Small intestine (tissue), 7 donors: ENCODE measurements around the gene RFWD3. TPM values are rescaled to one million over a fixed set of nuclear protein-coding genes. Genes with fewer than 3 reads are reported as not detected.

Source experiments
- DNase-seq, 2 donors: peaks; one replicate each; pipeline versions ENCODE4 v3.0.0 to v3.0.0-alpha.2; 2013
- FAIRE-seq: peaks from 2 replicates; lab custom pipeline; 2012; peaks lifted over from hg19 to GRCh38; lab: Jason Lieb, UNC
- H3K27ac ChIP-seq, 3 donors: one replicate each; pipeline ENCODE4 v1.5.1; 2013; ENCODE audit warnings: low read length in 2 of 3, mild to moderate bottlenecking in 2 of 3, control low read depth in 1 of 3, inconsistent platforms in 1 of 3, low read depth in 1 of 3, moderate library complexity in 1 of 3
- H3K27me3 ChIP-seq, 3 donors: one replicate each; pipeline ENCODE4 v1.6.1; 2013; ENCODE audit warnings: low read length in 3 of 3, inconsistent platforms in 1 of 3; ENCODE audit not compliant: control insufficient read depth in 3 of 3, insufficient read depth in 3 of 3
- H3K36me3 ChIP-seq, 3 donors: one replicate each; pipeline ENCODE4 v1.6.1; 2013; ENCODE audit warnings: low read length in 3 of 3, inconsistent platforms in 1 of 3, low read depth in 1 of 3, mild to moderate bottlenecking in 1 of 3, moderate library complexity in 1 of 3; ENCODE audit not compliant: control insufficient read depth in 3 of 3, insufficient read depth in 2 of 3
- H3K4me1 ChIP-seq, 3 donors: one replicate each; pipeline ENCODE4 v1.6.1; 2013; ENCODE audit warnings: low read length in 2 of 3, inconsistent platforms in 1 of 3, low read depth in 1 of 3, mild to moderate bottlenecking in 1 of 3, moderate library complexity in 1 of 3; ENCODE audit not compliant: control insufficient read depth in 3 of 3, insufficient read depth in 2 of 3
- H3K4me3 ChIP-seq, 3 donors: one replicate each; pipeline ENCODE4 v1.5.1; 2013; ENCODE audit warnings: low read length in 3 of 3, control low read depth in 1 of 3, inconsistent platforms in 1 of 3, low read depth in 1 of 3, mild to moderate bottlenecking in 1 of 3, moderate library complexity in 1 of 3
- H3K9me3 ChIP-seq, 2 donors: one replicate each; pipeline ENCODE4 v1.6.1; 2013; ENCODE audit warnings: low read depth in 1 of 2, low read length in 1 of 2; ENCODE audit not compliant: control insufficient read depth in 2 of 2, insufficient read depth in 1 of 2
- WGBS, 3 donors: extraction: QIAGEN DNeasy Blood & Tissue Kit; methylation state at CpG; one replicate each; pipeline ENCODE4 v1.1.7; 2013; 5-methylcytosine and 5-hydroxymethylcytosine counted together
- polyA plus RNA-seq, 4 donors: library from polyadenylated mRNA; stranded (reverse) in 3 of 4; unstranded in 1 of 4; fragments of 200-250 nt in 3 of 4; fragments of 120-200 nt in 1 of 4; gene quantifications; one replicate each; pipeline versions ENCODE4 v1.2.1 to v1.2.3, GENCODE V29; 2013
- donor health status: healthy with polysubstance abuse.
- donor health status: control.
- donor health status: control.
- donor health status: Bipolar disorder and iron deficiency.
- donor health status: healthy.

Gene RFWD3
- polyA plus RNA-seq, 4 donors = 5.8 to 19.4 (median 11.1) TPM

- H3K27ac ChIP-seq = peak within 1 kb of the TSS; percentile 25 to 94 (median 57)
- peak; percentile 71 to 76 for DNase-seq
- FAIRE-seq = no peak
Measured at GRCh38 chr16:74700438-74701225, 34.0 kb upstream of the RFWD3 start, which contains the start of gene MLKL. MLKL (minus strand) TSS chr16:74700862; CDS start chr16:74695757, 5,105 bp downstream.

GRCh38 chr16:74700116-74700437 is 33.4 kb upstream of the RFWD3 start:
- H3K36me3 ChIP-seq = peaks cover 0 to 4% (median 0%) of the 10 kb centered on the region in 3 donors
- FAIRE-seq = no peak
- H3K4me3 ChIP-seq = peak overlapping the region; percentile 68 to 74 (median 69)
- peak overlapping the region; percentile 25 to 94 (median 57) for H3K27ac ChIP-seq
- no peaks in the 10 kb centered on the region for H3K9me3 ChIP-seq
- 2 to 3% (median 2%) methylated on average over 16 of the region's 16 CpGs for WGBS, 3 donors
- H3K27me3 ChIP-seq = no peaks in the 10 kb centered on the region
- peak in 1 of 2 donors; percentile 52 for DNase-seq
- H3K4me1 ChIP-seq = peaks cover 0 to 6% (median 5%) of the 10 kb centered on the region in 3 donors

More at GRCh38 chr16:74700438-74701225, 34.0 kb upstream of the RFWD3 start, which contains the start of gene MLKL:
- WGBS, 3 donors = 0 to 2% (median 0%) methylated on average over 34 to 35 of the region's 35 CpGs
- Histone ChIP-seq H3K9me3 (no peaks in the 10 kb centered on the region), H3K4me1 (peaks cover 0 to 6% (median 5%) of the 10 kb centered on the region in 3 donors), H3K27me3 (no peaks in the 10 kb centered on the region), H3K4me3 (peak within 1 kb of the TSS; percentile 68 to 74 (median 69)), H3K36me3 (no peaks in the 10 kb centered on the region)

- Histone ChIP-seq H3K4me3 (peak overlapping the region in 2 of 3 donors; percentile 68 to 69), H3K27ac (peak overlapping the region in 1 of 3 donors; percentile 58), H3K27me3 (no peaks in the 10 kb centered on the region), H3K4me1 (peaks cover 0 to 6% (median 5%) of the 10 kb centered on the region in 3 donors), H3K9me3 (no peaks in the 10 kb centered on the region), H3K36me3 (peaks cover 0 to 6% (median 0%) of the 10 kb centered on the region in 3 donors)
- no peak for DNase-seq
- 52 to 64% (median 63%) methylated on average over 4 of the region's 4 CpGs for WGBS, 3 donors
- FAIRE-seq = no peak
Measured at GRCh38 chr16:74699666-74700065, 33.0 kb upstream of the RFWD3 start.

DNA sequence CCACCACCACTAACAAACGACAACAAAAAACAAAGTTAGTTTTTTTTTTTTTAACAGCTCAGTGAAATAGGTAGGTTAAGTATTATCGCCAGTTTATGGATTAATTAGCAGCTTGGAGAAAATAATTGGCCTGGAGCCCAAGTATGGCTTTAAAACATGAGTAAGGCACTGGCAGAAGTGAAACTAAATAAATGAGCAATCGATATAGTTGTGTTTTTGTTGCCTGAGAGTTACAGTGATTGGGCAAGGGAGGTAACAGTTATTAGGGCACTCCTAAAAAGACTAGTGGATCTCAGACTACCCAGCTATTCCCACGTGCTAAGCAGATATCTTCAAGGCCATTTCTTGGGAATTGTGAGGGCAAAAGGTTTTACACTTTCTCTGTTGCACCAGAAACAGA is 31.5 kb upstream of the RFWD3 start:
- peaks cover 0 to 6% (median 5%) of the 10 kb centered on the region in 3 donors for H3K4me1 ChIP-seq

GRCh38 chr16:74695450-74696422 is 29.1 kb upstream of the RFWD3 start:
- 49 to 53% (median 53%) methylated on average over 19 of the region's 19 CpGs for WGBS, 3 donors
- no peak for FAIRE-seq
- H3K27ac ChIP-seq = no peak overlapping the region

More for the DNA sequence above, 31.5 kb upstream of the RFWD3 start:
- DNase-seq (peak; percentile 19 to 74), FAIRE-seq (no peak)
- peak overlapping the region in 2 of 3 donors; percentile 64 to 69 for H3K27ac ChIP-seq
- H3K9me3 ChIP-seq = no peaks in the 10 kb centered on the region
- WGBS, 3 donors = 7 to 45% (median 16%) methylated on average over 4 of the region's 4 CpGs
- H3K27me3 ChIP-seq = no peaks in the 10 kb centered on the region
- peak overlapping the region in 1 of 3 donors; percentile 28 for H3K4me3 ChIP-seq
- peaks cover 0 to 9% (median 0%) of the 10 kb centered on the region in 3 donors for H3K36me3 ChIP-seq

DNA sequence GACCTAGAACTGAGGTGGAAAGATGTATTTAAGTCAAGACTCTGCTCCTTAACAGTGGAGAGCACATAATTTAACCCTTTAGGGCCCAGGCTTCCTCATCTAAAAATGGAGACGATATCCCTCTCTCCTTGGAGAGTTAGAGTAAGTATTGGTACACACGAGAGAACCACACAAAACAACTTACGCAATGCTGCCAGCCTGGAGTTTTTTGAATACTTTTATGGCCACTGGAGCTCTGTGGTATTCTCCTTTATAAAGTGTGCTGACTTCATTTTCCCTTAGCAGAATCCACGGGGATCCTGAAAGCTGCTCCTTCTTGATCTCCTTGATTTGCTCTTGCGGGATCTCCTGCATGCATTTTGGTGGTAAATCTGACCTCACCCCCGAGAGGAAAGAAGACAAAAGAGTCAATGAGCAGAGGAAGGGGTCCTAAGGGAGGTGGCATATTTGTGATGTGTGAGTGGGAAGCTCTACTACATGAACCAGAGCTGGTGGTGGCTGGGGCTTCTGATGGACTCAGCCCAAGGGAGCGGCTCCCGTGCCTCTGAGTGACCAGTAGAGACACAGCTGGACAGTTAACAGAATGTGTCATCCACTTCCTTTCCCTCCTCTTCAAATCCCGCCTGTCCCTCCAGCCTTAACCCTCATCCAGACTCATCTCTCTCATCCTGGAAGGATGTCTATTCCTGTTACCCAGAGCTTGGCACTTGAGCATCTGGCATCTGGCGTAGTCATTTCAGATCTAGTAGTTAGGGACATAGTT is 24.6 kb upstream of the RFWD3 start:
- H3K9me3 ChIP-seq = no peaks in the 10 kb centered on the region
- H3K27ac ChIP-seq = no peak overlapping the region
- peaks cover 12 to 19% (median 14%) of the 10 kb centered on the region in 3 donors for H3K36me3 ChIP-seq
- no peak for DNase-seq
- H3K4me1 ChIP-seq = peaks cover 0 to 3% (median under 1%) of the 10 kb centered on the region in 3 donors
- H3K27me3 ChIP-seq = no peaks in the 10 kb centered on the region
- WGBS, 3 donors = 85 to 97% (median 95%) methylated on average over 10 of the region's 10 CpGs
- FAIRE-seq = no peak
- H3K4me3 ChIP-seq = no peak overlapping the region

More at GRCh38 chr16:74695450-74696422, 29.1 kb upstream of the RFWD3 start:
- H3K4me3 ChIP-seq = peak overlapping the region in 2 of 3 donors; percentile 32 to 46
- DNase-seq = peak; percentile 90 to 95
- peaks cover 9 to 16% (median 12%) of the 10 kb centered on the region in 3 donors for H3K36me3 ChIP-seq
- H3K27me3 ChIP-seq = no peaks in the 10 kb centered on the region
- H3K9me3 ChIP-seq = no peaks in the 10 kb centered on the region
- peaks cover 0 to 5% (median 3%) of the 10 kb centered on the region in 3 donors for H3K4me1 ChIP-seq

DNA sequence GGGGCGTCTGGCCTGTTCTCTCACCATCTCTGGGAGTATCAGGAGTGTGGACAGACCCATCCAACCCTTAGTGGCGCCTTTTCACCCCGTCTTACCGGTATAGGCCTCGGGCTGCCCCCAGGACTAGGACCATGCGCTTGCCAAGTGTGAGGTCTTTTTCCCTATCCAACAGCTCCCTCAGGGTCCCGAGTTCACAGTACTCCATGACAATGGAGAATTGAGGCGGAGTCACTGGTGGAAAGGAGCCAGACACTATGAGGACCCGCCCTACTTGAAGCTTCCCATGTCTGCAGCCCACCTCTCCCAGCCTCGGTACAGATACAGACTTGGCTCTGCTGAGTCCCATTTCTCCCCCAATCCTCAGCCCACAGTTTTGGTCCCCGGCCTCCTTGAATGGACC is 15.9 kb upstream of the RFWD3 start:
- Histone ChIP-seq H3K36me3 (peaks cover 6 to 37% (median 7%) of the 10 kb centered on the region in 3 donors), H3K9me3 (no peaks in the 10 kb centered on the region), H3K27me3 (no peaks in the 10 kb centered on the region), H3K27ac (no peak overlapping the region), H3K4me3 (no peak overlapping the region), H3K4me1 (no peaks in the 10 kb centered on the region)
- WGBS, 3 donors = 89 to 91% (median 91%) methylated on average over 11 of the region's 11 CpGs
- no peak for FAIRE-seq
- DNase-seq = no peak
